K562 (cell line): ENCODE results near the gene GSTM5. TPM values are rescaled to one million over a fixed set of nuclear protein-coding genes. Genes with fewer than 3 reads are reported as not detected.

ENCODE experiments used
- HMGN3 ChIP-seq: IDR thresholded peaks from 2 replicates; pipeline ENCODE4 v1.6.1; 2011; ENCODE audit warnings: borderline replicate concordance, low read depth, mild to moderate bottlenecking, mixed read lengths, low read length; ENCODE audit not compliant: insufficient read length; ENCODE audit errors: extremely low read depth
- THRAP3 ChIP-seq: fragments of 450-650 bp; IDR thresholded peaks from 2 replicates; pipeline ENCODE4 v1.6.1; 2016; ENCODE audit warnings: mild to moderate bottlenecking, inconsistent platforms, borderline replicate concordance
- polyA plus RNA-seq, 8 experiments: library from polyadenylated mRNA; depleted of rRNA in 4 of 8; stranded (reverse) in 5 of 8; unstranded in 3 of 8; fragments of >200 nt; fragmentation: Nextera tagmentation in 2 of 8; fragmentation: Illumina TruSeq in 1 of 8; extraction: Ambion mirVana in 2 of 8; extraction: Trizol in 1 of 8; gene quantifications; 2 replicates each; pipeline versions ENCODE4 v1.2.1 to v1.2.3, GENCODE V29; 2011 to 2014; ENCODE audit warnings: inconsistent platforms in 1 of 8, missing spikeins in 1 of 8
- total RNA-seq, 7 experiments: library from RNA; depleted of rRNA in 6 of 7; stranded (reverse); fragments of >200 nt in 6 of 7; fragmentation: Illumina TruSeq in 2 of 7; extraction: Trizol in 2 of 7; gene quantifications; 2 replicates each; pipeline versions ENCODE4 v1.2.1 to v1.2.3, GENCODE V29; 2011 to 2021; ENCODE audit warnings: low replicate concordance in 1 of 7
- TF ChIP-seq, protein P1 (sequence below), 2 experiments: fragments of 450-650 bp; formaldehyde crosslinking in 1 of 2; IDR thresholded peaks; 2 replicates each; pipeline versions ENCODE4 v1.4.0 to v1.6.1; 2014 to 2020; ENCODE audit warnings: mild to moderate bottlenecking in 2 of 2, borderline replicate concordance in 1 of 2, low read depth in 1 of 2
- TF ChIP-seq, protein P2 (sequence below): fragments of 450-650 bp; formaldehyde crosslinking; IDR thresholded peaks from 2 replicates; pipeline ENCODE4 v1.4.0; 2020; ENCODE audit warnings: mild to moderate bottlenecking, moderate library complexity
- TF ChIP-seq, protein P3 (sequence below): fragments of 450-650 bp; IDR thresholded peaks from 2 replicates; pipeline ENCODE4 v1.7.0; 2016; ENCODE audit warnings: borderline replicate concordance
- TF ChIP-seq, protein P4 (sequence below): sonication (generic); formaldehyde crosslinking; IDR thresholded peaks from 2 replicates; pipeline ENCODE4 v1.8.1; 2023; ENCODE audit warnings: mild to moderate bottlenecking, missing genetic modification reagents, moderate library complexity
- TF ChIP-seq, protein P5 (sequence below), 2 experiments: fragments of 200-800 bp in 1 of 2; sonication (Bioruptor generic) in 1 of 2; sonication (generic) in 1 of 2; formaldehyde crosslinking in 1 of 2; IDR thresholded peaks in 1 of 2; conservative IDR thresholded peaks in 1 of 2; 2 replicates each; pipeline versions ENCODE4 v1.5.0 to v1.6.1; 2016 to 2020; ENCODE audit warnings: missing compliant biosample characterization in 1 of 2, missing genetic modification characterization in 1 of 2, missing genetic modification reagents in 1 of 2
- TF ChIP-seq, protein P6 (sequence below): IDR thresholded peaks from 2 replicates; pipeline ENCODE4 v1.6.1; 2012; ENCODE audit warnings: low read depth, low read length, improper control_type of control experiment, borderline replicate concordance

GSTM5 gene
- total and polyA plus RNA-seq, 9 of the 15 experiments (the other 6 are each of a cell fraction or from before 2014, with no cell fraction given) = not detected

DNA sequence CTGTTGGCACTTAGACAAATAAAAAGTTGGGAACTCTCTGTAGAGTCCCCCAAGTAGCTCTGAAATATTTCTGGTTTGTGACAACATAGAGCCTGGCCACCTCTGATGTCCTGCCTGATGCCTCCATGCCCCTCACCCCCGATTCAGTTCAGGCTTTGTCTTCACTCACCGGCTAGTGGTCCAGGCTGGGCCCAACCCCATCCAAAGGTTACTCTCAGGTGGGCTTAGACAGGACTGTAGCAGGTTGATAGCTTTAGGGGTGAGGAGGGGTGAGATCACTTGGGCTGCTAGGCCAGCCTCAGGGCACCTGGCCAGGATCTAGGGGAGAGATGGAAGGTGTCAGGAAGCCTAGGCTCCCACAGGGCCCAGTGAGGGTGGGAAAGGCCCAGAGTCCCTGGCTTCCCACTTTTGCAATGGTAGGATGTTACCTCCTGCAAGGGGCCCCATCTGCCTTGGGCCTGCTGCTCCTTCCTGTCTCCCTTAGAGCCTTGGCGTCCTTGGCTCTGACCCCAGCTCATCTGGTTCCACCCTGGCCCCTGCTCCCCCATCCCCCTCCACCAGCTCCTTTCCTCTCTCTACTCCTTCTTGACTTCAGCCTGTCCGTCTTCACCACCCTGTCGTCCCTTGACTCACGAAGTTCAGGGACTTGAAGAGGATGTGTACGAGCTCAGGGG, 44.9 kb downstream of the GSTM5 start (continued):
- TF ChIP-seq, protein P1, sequence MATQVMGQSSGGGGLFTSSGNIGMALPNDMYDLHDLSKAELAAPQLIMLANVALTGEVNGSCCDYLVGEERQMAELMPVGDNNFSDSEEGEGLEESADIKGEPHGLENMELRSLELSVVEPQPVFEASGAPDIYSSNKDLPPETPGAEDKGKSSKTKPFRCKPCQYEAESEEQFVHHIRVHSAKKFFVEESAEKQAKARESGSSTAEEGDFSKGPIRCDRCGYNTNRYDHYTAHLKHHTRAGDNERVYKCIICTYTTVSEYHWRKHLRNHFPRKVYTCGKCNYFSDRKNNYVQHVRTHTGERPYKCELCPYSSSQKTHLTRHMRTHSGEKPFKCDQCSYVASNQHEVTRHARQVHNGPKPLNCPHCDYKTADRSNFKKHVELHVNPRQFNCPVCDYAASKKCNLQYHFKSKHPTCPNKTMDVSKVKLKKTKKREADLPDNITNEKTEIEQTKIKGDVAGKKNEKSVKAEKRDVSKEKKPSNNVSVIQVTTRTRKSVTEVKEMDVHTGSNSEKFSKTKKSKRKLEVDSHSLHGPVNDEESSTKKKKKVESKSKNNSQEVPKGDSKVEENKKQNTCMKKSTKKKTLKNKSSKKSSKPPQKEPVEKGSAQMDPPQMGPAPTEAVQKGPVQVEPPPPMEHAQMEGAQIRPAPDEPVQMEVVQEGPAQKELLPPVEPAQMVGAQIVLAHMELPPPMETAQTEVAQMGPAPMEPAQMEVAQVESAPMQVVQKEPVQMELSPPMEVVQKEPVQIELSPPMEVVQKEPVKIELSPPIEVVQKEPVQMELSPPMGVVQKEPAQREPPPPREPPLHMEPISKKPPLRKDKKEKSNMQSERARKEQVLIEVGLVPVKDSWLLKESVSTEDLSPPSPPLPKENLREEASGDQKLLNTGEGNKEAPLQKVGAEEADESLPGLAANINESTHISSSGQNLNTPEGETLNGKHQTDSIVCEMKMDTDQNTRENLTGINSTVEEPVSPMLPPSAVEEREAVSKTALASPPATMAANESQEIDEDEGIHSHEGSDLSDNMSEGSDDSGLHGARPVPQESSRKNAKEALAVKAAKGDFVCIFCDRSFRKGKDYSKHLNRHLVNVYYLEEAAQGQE (IDR thresholded peaks at IDR 0.05; ENCODE audit: borderline replicate concordance) = no peak
- TF ChIP-seq, protein P1 (CRISPR knock-in tag; IDR thresholded peaks at IDR 0.05; ENCODE audit: low read depth) = no peak
- TF ChIP-seq, protein P2, sequence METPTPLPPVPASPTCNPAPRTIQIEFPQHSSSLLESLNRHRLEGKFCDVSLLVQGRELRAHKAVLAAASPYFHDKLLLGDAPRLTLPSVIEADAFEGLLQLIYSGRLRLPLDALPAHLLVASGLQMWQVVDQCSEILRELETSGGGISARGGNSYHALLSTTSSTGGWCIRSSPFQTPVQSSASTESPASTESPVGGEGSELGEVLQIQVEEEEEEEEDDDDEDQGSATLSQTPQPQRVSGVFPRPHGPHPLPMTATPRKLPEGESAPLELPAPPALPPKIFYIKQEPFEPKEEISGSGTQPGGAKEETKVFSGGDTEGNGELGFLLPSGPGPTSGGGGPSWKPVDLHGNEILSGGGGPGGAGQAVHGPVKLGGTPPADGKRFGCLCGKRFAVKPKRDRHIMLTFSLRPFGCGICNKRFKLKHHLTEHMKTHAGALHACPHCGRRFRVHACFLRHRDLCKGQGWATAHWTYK = no peak
- TF ChIP-seq, protein P3, sequence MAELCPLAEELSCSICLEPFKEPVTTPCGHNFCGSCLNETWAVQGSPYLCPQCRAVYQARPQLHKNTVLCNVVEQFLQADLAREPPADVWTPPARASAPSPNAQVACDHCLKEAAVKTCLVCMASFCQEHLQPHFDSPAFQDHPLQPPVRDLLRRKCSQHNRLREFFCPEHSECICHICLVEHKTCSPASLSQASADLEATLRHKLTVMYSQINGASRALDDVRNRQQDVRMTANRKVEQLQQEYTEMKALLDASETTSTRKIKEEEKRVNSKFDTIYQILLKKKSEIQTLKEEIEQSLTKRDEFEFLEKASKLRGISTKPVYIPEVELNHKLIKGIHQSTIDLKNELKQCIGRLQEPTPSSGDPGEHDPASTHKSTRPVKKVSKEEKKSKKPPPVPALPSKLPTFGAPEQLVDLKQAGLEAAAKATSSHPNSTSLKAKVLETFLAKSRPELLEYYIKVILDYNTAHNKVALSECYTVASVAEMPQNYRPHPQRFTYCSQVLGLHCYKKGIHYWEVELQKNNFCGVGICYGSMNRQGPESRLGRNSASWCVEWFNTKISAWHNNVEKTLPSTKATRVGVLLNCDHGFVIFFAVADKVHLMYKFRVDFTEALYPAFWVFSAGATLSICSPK = no peak
- TF ChIP-seq, protein P4, sequence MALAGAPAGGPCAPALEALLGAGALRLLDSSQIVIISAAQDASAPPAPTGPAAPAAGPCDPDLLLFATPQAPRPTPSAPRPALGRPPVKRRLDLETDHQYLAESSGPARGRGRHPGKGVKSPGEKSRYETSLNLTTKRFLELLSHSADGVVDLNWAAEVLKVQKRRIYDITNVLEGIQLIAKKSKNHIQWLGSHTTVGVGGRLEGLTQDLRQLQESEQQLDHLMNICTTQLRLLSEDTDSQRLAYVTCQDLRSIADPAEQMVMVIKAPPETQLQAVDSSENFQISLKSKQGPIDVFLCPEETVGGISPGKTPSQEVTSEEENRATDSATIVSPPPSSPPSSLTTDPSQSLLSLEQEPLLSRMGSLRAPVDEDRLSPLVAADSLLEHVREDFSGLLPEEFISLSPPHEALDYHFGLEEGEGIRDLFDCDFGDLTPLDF (CRISPR knock-in tag) = no peak
- TF ChIP-seq THRAP3 (no peak), HMGN3 (no peak)
- TF ChIP-seq, protein P5, sequence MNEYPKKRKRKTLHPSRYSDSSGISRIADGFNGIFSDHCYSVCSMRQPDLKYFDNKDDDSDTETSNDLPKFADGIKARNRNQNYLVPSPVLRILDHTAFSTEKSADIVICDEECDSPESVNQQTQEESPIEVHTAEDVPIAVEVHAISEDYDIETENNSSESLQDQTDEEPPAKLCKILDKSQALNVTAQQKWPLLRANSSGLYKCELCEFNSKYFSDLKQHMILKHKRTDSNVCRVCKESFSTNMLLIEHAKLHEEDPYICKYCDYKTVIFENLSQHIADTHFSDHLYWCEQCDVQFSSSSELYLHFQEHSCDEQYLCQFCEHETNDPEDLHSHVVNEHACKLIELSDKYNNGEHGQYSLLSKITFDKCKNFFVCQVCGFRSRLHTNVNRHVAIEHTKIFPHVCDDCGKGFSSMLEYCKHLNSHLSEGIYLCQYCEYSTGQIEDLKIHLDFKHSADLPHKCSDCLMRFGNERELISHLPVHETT (CRISPR knock-in tag; conservative IDR thresholded peaks at IDR 0.05 in 1 of 2, IDR thresholded peaks at IDR 0.05 in 1 of 2) = no peak
- TF ChIP-seq, protein P6, sequence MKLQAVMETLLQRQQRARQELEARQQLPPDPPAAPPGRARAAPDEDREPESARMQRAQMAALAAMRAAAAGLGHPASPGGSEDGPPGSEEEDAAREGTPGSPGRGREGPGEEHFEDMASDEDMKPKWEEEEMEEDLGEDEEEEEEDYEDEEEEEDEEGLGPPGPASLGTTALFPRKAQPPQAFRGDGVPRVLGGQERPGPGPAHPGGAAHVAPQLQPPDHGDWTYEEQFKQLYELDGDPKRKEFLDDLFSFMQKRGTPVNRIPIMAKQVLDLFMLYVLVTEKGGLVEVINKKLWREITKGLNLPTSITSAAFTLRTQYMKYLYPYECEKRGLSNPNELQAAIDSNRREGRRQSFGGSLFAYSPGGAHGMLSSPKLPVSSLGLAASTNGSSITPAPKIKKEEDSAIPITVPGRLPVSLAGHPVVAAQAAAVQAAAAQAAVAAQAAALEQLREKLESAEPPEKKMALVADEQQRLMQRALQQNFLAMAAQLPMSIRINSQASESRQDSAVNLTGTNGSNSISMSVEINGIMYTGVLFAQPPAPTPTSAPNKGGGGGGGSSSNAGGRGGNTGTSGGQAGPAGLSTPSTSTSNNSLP = no peak
